Fibroblast of lung (primary cell): ENCODE measurements around the gene EXD2. TPM values are rescaled to one million over a fixed set of nuclear protein-coding genes. Genes with fewer than 3 reads are reported as not detected.
"Not testable (repeated sequence)": the region's sequence is repeated elsewhere in the genome, so short reads cannot be mapped to it uniquely, and the experiment has no call there.

ENCODE experiments used
- DNase-seq, 2 donors: peaks; one replicate each; pipeline versions ENCODE4 v3.0.0 to v3.0.0-alpha.2; 2010; ENCODE audit warnings: low read depth in 2 of 2
- H2AFZ ChIP-seq: 2 replicates; pipeline ENCODE4 v1.5.1; 2012; ENCODE audit warnings: low read length, control low read depth, inconsistent platforms
- H3K27ac ChIP-seq: 2 replicates; pipeline ENCODE4 v1.5.1; 2011; ENCODE audit warnings: low read length, control low read depth; ENCODE audit not compliant: insufficient read depth
- H3K27me3 ChIP-seq: 2 replicates; pipeline ENCODE4 v1.5.1; 2011; ENCODE audit warnings: mild to moderate bottlenecking, low read length; ENCODE audit not compliant: control insufficient read depth, insufficient read depth
- H3K36me3 ChIP-seq: 2 replicates; pipeline ENCODE4 v1.5.1; 2011; ENCODE audit warnings: low read length; ENCODE audit not compliant: control insufficient read depth, insufficient read depth
- H3K4me1 ChIP-seq: 2 replicates; pipeline ENCODE4 v1.5.1; 2011; ENCODE audit warnings: low read length; ENCODE audit not compliant: control insufficient read depth, insufficient read depth; ENCODE audit errors: extremely low read depth
- H3K4me2 ChIP-seq: 2 replicates; pipeline ENCODE4 v1.5.1; 2011; ENCODE audit warnings: low read length, control low read depth; ENCODE audit not compliant: insufficient read depth; ENCODE audit errors: extremely low read depth
- H3K4me3 ChIP-seq, 4 experiments: fragments of 200-600 bp in 1 of 4; sonication (generic) in 1 of 4; replicated peaks in 1 of 4; 2 replicates each; pipeline ENCODE4 v1.5.1; 2011 to 2016; ENCODE audit warnings: low read length in 4 of 4, low read depth in 3 of 4, mild to moderate bottlenecking in 3 of 4, control low read depth in 2 of 4, inconsistent platforms in 1 of 4, mixed read lengths in 1 of 4; ENCODE audit not compliant: insufficient read depth in 1 of 4; ENCODE audit errors: control extremely low read depth in 1 of 4
- H3K79me2 ChIP-seq: 2 replicates; pipeline ENCODE4 v1.5.1; 2012; ENCODE audit warnings: mild to moderate bottlenecking, low read length, inconsistent platforms; ENCODE audit not compliant: control insufficient read depth, insufficient read depth
- H3K9ac ChIP-seq: 2 replicates; pipeline ENCODE4 v1.5.1; 2011; ENCODE audit warnings: mild to moderate bottlenecking, low read length, control low read depth; ENCODE audit not compliant: insufficient read depth
- H3K9me3 ChIP-seq: 2 replicates; pipeline ENCODE4 v1.5.1; 2012; ENCODE audit warnings: low read depth, low read length; ENCODE audit not compliant: control insufficient read depth, insufficient read depth
- H4K20me1 ChIP-seq: 2 replicates; pipeline ENCODE4 v1.5.1; 2011; ENCODE audit warnings: low read length; ENCODE audit not compliant: control insufficient read depth, insufficient read depth; ENCODE audit errors: extremely low read depth
- EZH2 ChIP-seq: IDR thresholded peaks from 2 replicates; pipeline ENCODE4 v1.5.1; 2012; ENCODE audit warnings: low read length, control low read depth, mild to moderate bottlenecking; ENCODE audit errors: missing control alignments
- polyA plus RNA-seq, 2 donors: library from polyadenylated mRNA; depleted of rRNA in 1 of 2; stranded (reverse) in 1 of 2; unstranded in 1 of 2; fragments of >200 nt; gene quantifications; 2 replicates each; pipeline ENCODE4 v1.2.1, GENCODE V29; 2011 to 2012; ENCODE audit warnings: missing spikeins in 1 of 2
- total RNA-seq: library from RNA; depleted of rRNA; stranded (reverse); fragments of >200 nt; gene quantifications from 2 replicates; pipeline ENCODE4 v1.2.1, GENCODE V29; 2014
- TF ChIP-seq, protein P1 (sequence below), 2 donors: IDR thresholded peaks in 1 of 2; conservative IDR thresholded peaks in 1 of 2; 1 replicate in 1 of 2; 2 replicates in 1 of 2; pipeline ENCODE4 v1.5.1; 2011 to 2012; ENCODE audit warnings: low read length in 2 of 2, control low read depth in 1 of 2, inconsistent platforms in 1 of 2, low read depth in 1 of 2, mild to moderate bottlenecking in 1 of 2

EXD2 gene
- total and polyA plus RNA-seq, 2 donors (not counting 1 experiment from before 2014, with no cell fraction given) = 25.5 to 27.7 TPM

- no peak overlapping the region for H3K9ac ChIP-seq
- no peaks in the 10 kb centered on the region for H4K20me1 ChIP-seq
- H3K4me1 ChIP-seq = no peaks in the 10 kb centered on the region
- no peak overlapping the region for H3K27ac ChIP-seq
- no peaks in the 10 kb centered on the region for H3K9me3 ChIP-seq
- H3K27me3 ChIP-seq = peaks cover 4% of the 10 kb centered on the region
- no peak overlapping the region for H3K4me3 ChIP-seq
- no peak overlapping the region for H2AFZ ChIP-seq
- no peaks in the 10 kb centered on the region for H3K36me3 ChIP-seq
- no peak overlapping the region for H3K4me2 ChIP-seq
- TF ChIP-seq, protein P1, sequence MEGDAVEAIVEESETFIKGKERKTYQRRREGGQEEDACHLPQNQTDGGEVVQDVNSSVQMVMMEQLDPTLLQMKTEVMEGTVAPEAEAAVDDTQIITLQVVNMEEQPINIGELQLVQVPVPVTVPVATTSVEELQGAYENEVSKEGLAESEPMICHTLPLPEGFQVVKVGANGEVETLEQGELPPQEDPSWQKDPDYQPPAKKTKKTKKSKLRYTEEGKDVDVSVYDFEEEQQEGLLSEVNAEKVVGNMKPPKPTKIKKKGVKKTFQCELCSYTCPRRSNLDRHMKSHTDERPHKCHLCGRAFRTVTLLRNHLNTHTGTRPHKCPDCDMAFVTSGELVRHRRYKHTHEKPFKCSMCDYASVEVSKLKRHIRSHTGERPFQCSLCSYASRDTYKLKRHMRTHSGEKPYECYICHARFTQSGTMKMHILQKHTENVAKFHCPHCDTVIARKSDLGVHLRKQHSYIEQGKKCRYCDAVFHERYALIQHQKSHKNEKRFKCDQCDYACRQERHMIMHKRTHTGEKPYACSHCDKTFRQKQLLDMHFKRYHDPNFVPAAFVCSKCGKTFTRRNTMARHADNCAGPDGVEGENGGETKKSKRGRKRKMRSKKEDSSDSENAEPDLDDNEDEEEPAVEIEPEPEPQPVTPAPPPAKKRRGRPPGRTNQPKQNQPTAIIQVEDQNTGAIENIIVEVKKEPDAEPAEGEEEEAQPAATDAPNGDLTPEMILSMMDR (conservative IDR thresholded peaks at IDR 0.05 in 1 of 2, IDR thresholded peaks at IDR 0.05 in 1 of 2; ENCODE audit: low read depth in 1 of 2, low read length in 2 of 2) = no peak
- no peak for TF ChIP-seq EZH2
- no peak for DNase-seq
- H3K79me2 ChIP-seq = no peaks in the 10 kb centered on the region
These were observed 29.7 kb upstream of the EXD2 start for GRCh38 chr14:69161590-69161989.

- DNase-seq, H3K27ac ChIP-seq, H2AFZ ChIP-seq, H4K20me1 ChIP-seq, H3K36me3 ChIP-seq, H3K27me3 ChIP-seq, H3K9ac ChIP-seq, H3K4me2 ChIP-seq, H3K9me3 ChIP-seq, H3K4me1 ChIP-seq, H3K4me3 ChIP-seq, H3K79me2 ChIP-seq: not testable (repeated sequence)
These were observed 25.5 kb upstream of the EXD2 start for GRCh38 chr14:69165787-69166186.

DNA sequence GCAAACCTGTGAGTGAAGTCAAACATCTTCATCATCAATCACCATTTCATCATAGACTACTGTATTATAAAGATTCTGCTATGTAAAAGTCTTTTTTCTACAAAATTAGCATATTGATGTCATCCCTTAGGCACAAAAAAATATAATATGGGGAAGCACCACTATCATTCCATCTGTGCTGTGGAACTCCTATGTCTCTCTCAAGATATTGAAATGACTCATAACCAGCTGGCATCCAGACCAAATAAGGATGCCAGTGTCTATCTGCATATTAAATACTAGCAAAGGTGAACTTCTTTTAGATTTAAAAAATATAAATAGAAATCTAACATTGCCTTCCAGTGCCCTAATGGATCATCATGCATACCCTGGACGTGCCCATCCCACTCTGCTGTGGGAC lies 20.5 kb upstream of the EXD2 start:
- H3K27me3 ChIP-seq = no peaks in the 10 kb centered on the region
- no peaks in the 10 kb centered on the region for H3K4me1 ChIP-seq
- H3K9ac ChIP-seq = no peak overlapping the region
- H3K79me2 ChIP-seq = no peaks in the 10 kb centered on the region
- H2AFZ ChIP-seq = no peak overlapping the region
- no peaks in the 10 kb centered on the region for H3K36me3 ChIP-seq
- no peak overlapping the region for H3K27ac ChIP-seq
- TF ChIP-seq, protein P1 (conservative IDR thresholded peaks at IDR 0.05 in 1 of 2, IDR thresholded peaks at IDR 0.05 in 1 of 2; ENCODE audit: low read depth in 1 of 2, low read length in 2 of 2) = no peak
- TF ChIP-seq EZH2 = no peak
- H3K9me3 ChIP-seq = no peaks in the 10 kb centered on the region
- H4K20me1 ChIP-seq = no peaks in the 10 kb centered on the region
- no peak overlapping the region for H3K4me3 ChIP-seq
- no peak overlapping the region for H3K4me2 ChIP-seq
- DNase-seq = peak; percentile 12 to 33
